ENCODE results near the gene CDH4. TPM values are rescaled to one million over a fixed set of nuclear protein-coding genes. Genes with fewer than 3 reads are reported as not detected.
A peak's percentile ranks its signal among the peaks of the same experiment; 100 is the strongest.

CDH4 gene
- total and polyA plus RNA-seq, 4 experiments from 2014 or later = 0.39 to 1.1 (median 0.41) TPM; not detected in 1

DNA sequence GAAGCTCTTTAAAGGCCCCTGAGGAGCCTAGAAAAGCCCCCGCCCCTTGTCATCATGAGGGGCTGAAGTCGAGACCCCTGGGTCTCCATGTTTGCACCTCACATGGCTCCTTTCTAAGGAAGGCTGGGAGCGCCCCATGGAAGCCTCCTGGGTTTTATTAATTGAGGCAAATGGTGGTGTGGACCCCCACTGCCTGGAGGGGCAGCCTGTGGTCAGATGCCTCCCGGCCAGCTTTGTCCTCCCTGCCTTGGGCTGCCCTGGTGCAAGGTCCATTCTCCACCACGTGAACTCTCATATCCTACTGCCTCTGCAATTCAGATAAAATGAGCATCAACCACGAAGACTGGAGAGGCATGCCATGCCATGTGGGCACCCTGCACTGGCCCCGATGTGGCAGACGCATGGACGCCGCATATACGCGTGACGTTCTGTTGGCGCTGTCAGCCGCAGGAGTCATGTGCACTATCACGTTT, 518.1 kb downstream of the CDH4 start:
- intact Hi-C loops (cut with micrococcal nuclease) = no loop called here
- no peak for DNase-seq
- Histone ChIP-seq H3K36me3 (ENCODE audit: insufficient read depth, low read length) (no peaks in the 10 kb centered on the region), H3K27me3 (ENCODE audit: insufficient read depth, low read length) (no peaks in the 10 kb centered on the region), H3K27ac (ENCODE audit: low read depth, low read length) (no peak overlapping the region), H3K9me3 (ENCODE audit: control insufficient read depth in 1 of 2, low read length in 2 of 2) (no peaks in the 10 kb centered on the region), H3K4me3 (ENCODE audit: low read length in 2 of 2) (no peak overlapping the region), H3K4me1 (ENCODE audit: insufficient read depth, low read length) (no peaks in the 10 kb centered on the region)
- Mint-ChIP-seq H3K4me1 (peaks cover 0 to 1% (median 0%) of the 10 kb centered on the region in 4 donors), H3K27ac (no peak overlapping the region), H3K36me3 (no peaks in the 10 kb centered on the region), H3K4me3 (no peak overlapping the region), H3K9me3 (peaks cover 0 to 3% (median 0%) of the 10 kb centered on the region in 8 donors), H3K27me3 (no peaks in the 10 kb centered on the region)
- POLR2A ChIA-PET (ENCODE audit: partially characterized antibody) = no interaction called here
- CTCF ChIA-PET (ENCODE audit: partially characterized antibody) = no interaction called here

DNA sequence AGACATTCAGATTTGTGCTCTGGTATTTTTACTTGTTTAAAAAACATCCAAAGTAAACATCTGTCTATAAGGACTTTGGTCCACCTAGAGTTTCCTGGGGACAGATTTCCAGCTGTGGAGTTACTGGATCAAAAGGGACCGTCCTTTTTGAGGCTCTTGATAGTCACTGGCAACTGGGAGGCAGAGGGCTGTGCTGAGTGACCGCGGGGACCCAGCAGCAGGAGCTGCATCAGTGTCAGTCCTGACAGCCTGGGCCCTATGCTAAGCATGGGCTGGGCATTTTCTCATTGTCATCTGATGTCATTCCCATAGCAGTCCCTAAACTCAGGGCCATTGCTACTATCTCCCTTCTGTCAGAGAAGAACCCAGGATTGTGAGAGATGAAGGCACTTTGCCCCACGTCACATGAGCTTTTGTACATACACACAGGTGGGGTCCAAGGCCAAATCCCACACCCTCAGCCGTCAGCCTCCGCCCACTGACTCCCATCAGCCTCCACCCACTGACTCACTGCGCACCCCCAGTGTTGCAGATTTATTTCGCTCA, 519.8 kb downstream of the CDH4 start:
- no peaks in the 10 kb centered on the region for H3K36me3 ChIP-seq (ENCODE audit: insufficient read depth, low read length)
- no peak for DNase-seq
- no peak overlapping the region for H3K27ac Mint-ChIP-seq
- no peaks in the 10 kb centered on the region for H3K9me3 ChIP-seq (ENCODE audit: control insufficient read depth in 1 of 2, low read length in 2 of 2)
- H3K27ac ChIP-seq (ENCODE audit: low read depth, low read length) = no peak overlapping the region
- no peak overlapping the region for H3K4me3 Mint-ChIP-seq
- peaks cover 0 to 3% (median 0%) of the 10 kb centered on the region in 8 donors for H3K9me3 Mint-ChIP-seq
- no peaks in the 10 kb centered on the region for H3K27me3 Mint-ChIP-seq
- intact Hi-C loops (cut with micrococcal nuclease) = no loop called here
- H3K27me3 ChIP-seq (ENCODE audit: insufficient read depth, low read length) = no peaks in the 10 kb centered on the region
- no peak overlapping the region for H3K4me3 ChIP-seq (ENCODE audit: low read length in 2 of 2)
- H3K36me3 Mint-ChIP-seq = no peaks in the 10 kb centered on the region
- ChIA-PET CTCF (ENCODE audit: partially characterized antibody) (no interaction called here), POLR2A (ENCODE audit: partially characterized antibody) (no interaction called here)
- H3K4me1 Mint-ChIP-seq = peaks cover 0 to 1% (median 0%) of the 10 kb centered on the region in 4 donors
- no peaks in the 10 kb centered on the region for H3K4me1 ChIP-seq (ENCODE audit: insufficient read depth, low read length)

DNA sequence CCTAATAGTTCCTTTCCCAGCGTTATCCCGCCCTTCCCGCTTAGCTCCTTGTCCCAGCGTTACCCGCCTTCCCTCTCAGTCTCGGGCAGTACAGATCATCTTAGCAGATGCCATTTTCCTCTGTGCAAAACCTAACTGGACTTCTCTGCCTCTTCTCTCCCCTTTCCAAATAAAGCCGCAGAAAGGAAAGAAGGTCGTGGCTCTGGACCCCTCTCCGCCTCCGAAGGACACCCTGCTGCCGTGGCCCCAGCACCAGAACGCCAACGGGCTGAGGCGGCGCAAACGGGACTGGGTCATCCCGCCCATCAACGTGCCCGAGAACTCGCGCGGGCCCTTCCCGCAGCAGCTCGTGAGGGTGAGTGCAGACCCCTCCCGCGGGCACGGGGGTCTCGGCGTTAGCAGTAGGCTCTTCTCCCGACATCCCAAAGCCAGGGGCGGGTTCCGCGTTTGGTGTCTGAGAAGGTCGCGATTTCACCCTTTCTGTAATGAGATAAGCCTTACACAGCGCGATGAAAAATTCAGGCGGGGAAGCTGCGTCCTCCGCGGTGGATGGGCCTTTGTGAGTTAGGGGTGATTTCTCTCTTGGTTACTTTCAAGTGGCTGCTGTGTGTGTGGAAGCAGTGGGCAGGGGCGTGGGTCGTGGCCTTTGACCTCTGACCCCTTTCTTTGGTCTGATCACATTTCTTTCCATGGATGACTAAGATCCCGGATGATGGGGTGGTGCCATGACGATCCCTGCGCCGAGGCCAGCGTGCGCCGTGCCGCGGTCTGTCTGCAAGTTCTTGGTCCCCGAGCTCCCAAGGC, 521.0 kb downstream of the CDH4 start:
- H3K4me3 Mint-ChIP-seq = no peak overlapping the region
- DNase-seq = no peak
- intact Hi-C loops (cut with micrococcal nuclease) = no loop called here
- H3K27ac ChIP-seq (ENCODE audit: low read depth, low read length) = no peak overlapping the region
- H3K27me3 ChIP-seq (ENCODE audit: insufficient read depth, low read length) = no peaks in the 10 kb centered on the region
- CTCF ChIA-PET (ENCODE audit: partially characterized antibody) = no interaction called here
- no peaks in the 10 kb centered on the region for H3K36me3 Mint-ChIP-seq
- peaks cover 0 to 3% (median 0%) of the 10 kb centered on the region in 8 donors for H3K9me3 Mint-ChIP-seq
- peak overlapping the region in 1 of 7 donors; percentile 52 for H3K27ac Mint-ChIP-seq
- H3K27me3 Mint-ChIP-seq = no peaks in the 10 kb centered on the region
- no peak overlapping the region for H3K4me3 ChIP-seq (ENCODE audit: low read length in 2 of 2)
- H3K9me3 ChIP-seq (ENCODE audit: control insufficient read depth in 1 of 2, low read length in 2 of 2) = no peaks in the 10 kb centered on the region
- POLR2A ChIA-PET (ENCODE audit: partially characterized antibody) = no interaction called here
- H3K4me1 Mint-ChIP-seq = peaks cover 0 to under 1% (median 0%) of the 10 kb centered on the region in 4 donors
- no peaks in the 10 kb centered on the region for H3K36me3 ChIP-seq (ENCODE audit: insufficient read depth, low read length)
- H3K4me1 ChIP-seq (ENCODE audit: insufficient read depth, low read length) = no peaks in the 10 kb centered on the region

DNA sequence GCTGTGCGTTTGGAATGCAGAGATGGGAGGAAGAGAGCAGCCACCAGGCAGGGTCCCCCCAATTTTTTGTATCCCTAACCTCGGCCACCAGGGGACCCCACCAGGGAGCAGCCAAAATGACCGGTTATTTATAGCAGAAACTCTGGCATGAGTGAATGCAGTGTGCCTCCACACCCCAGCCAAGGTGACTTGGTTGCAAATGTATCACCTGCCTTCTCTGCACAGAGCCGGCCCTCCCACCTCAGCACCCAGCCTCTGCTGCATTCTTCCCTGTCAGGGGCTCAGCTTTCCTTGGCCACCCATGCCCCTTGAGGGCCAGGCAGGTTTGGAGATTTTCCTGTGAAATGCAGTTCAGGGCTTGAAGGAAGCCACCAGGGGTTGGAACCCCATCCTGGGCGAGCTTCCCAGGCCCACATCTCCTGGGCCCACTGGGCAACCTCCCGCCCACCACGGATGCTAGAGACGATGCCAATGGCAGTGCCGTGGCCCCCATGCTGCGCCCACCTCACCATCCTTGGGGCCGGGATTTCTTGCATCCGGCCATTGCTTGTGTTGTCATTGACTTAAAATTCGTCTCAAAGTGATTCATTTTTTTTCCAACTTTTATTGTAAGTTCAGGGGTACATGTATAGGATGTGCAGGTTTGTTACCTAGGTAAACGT, 522.0 kb downstream of the CDH4 start:
- H3K4me3 ChIP-seq (ENCODE audit: low read length in 2 of 2) = no peak overlapping the region
- no peak for DNase-seq
- H3K27me3 Mint-ChIP-seq = no peaks in the 10 kb centered on the region
- no peaks in the 10 kb centered on the region for H3K36me3 Mint-ChIP-seq
- H3K9me3 ChIP-seq (ENCODE audit: control insufficient read depth in 1 of 2, low read length in 2 of 2) = no peaks in the 10 kb centered on the region
- no peaks in the 10 kb centered on the region for H3K4me1 ChIP-seq (ENCODE audit: insufficient read depth, low read length)
- H3K27me3 ChIP-seq (ENCODE audit: insufficient read depth, low read length) = no peaks in the 10 kb centered on the region
- POLR2A ChIA-PET (ENCODE audit: partially characterized antibody) = no interaction called here
- H3K9me3 Mint-ChIP-seq = peaks cover 0 to 6% (median 0%) of the 10 kb centered on the region in 8 donors
- H3K4me3 Mint-ChIP-seq = no peak overlapping the region
- no peaks in the 10 kb centered on the region for H3K4me1 Mint-ChIP-seq
- intact Hi-C loops (cut with micrococcal nuclease) = no loop called here
- H3K27ac Mint-ChIP-seq = no peak overlapping the region
- no peaks in the 10 kb centered on the region for H3K36me3 ChIP-seq (ENCODE audit: insufficient read depth, low read length)
- no peak overlapping the region for H3K27ac ChIP-seq (ENCODE audit: low read depth, low read length)
- CTCF ChIA-PET (ENCODE audit: partially characterized antibody) = no interaction called here

DNA sequence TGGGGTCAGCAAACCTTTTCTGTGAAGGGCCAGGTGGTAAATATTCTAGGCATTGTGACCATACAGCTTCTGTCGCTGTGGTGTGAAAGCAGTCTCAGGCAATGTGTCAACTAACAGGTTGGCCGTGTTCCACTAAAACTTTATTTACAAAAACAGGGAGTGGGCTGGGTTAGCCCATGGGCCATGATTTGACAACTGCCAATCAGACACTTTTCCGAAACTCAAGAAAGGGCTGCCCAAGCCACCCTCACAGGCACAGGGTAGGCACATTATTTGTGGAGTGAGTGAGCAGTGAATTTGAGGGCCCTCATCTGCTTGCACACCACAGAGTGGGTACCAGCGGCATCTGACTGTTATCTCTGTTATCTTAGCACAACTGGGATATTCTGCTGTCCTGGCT, 523.4 kb downstream of the CDH4 start:
- H3K9me3 Mint-ChIP-seq = peaks cover 0 to 10% (median 0%) of the 10 kb centered on the region in 8 donors

DNA sequence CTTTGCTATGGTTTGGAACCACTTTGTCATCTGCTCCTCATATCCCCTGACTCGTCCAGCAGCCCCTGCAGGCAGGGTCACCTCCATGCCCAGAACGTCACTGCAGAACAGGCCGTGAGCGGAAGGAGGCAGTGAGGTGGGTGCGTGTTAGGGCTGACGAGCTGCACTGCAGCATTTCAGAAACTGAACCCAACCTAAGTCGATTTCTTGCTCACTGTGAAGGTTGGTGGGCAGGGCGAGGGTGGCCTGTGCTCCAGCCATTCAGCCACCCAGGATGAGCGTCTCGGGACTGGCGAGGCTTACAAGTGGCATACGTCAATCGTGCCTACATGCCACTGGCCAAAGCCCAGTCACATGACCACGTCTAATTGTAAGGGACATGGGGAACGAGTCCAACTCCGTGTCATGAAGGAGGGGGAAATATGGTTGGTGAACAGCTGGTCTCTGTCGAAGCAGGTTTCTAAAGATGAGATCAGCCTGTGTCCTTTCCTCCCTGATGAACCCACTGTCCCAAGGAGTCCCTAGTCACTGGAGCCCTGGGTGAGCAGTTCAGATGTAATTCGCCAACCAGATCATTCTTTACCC, 524.5 kb downstream of the CDH4 start:
- Histone ChIP-seq H3K4me3 (ENCODE audit: low read length in 2 of 2) (no peak overlapping the region), H3K36me3 (ENCODE audit: insufficient read depth, low read length) (no peaks in the 10 kb centered on the region), H3K4me1 (ENCODE audit: insufficient read depth, low read length) (no peaks in the 10 kb centered on the region), H3K9me3 (ENCODE audit: control insufficient read depth in 1 of 2, low read length in 2 of 2) (no peaks in the 10 kb centered on the region), H3K27ac (ENCODE audit: low read depth, low read length) (no peak overlapping the region), H3K27me3 (ENCODE audit: insufficient read depth, low read length) (no peaks in the 10 kb centered on the region)
- POLR2A ChIA-PET (ENCODE audit: partially characterized antibody) = no interaction called here
- Mint-ChIP-seq H3K4me1 (no peaks in the 10 kb centered on the region), H3K4me3 (no peak overlapping the region), H3K36me3 (no peaks in the 10 kb centered on the region), H3K27ac (no peak overlapping the region), H3K9me3 (peaks cover under 1 to 22% (median 7%) of the 10 kb centered on the region in 8 donors), H3K27me3 (peaks cover 0 to under 1% of the 10 kb centered on the region in 2 donors)
- CTCF ChIA-PET (ENCODE audit: partially characterized antibody) = no interaction called here
- intact Hi-C loops (cut with micrococcal nuclease) = no loop called here
- no peak for DNase-seq

More for the DNA sequence above, 523.4 kb downstream of the CDH4 start:
- no peak for DNase-seq
- Mint-ChIP-seq H3K4me1 (no peaks in the 10 kb centered on the region), H3K4me3 (no peak overlapping the region), H3K36me3 (no peaks in the 10 kb centered on the region), H3K27me3 (no peaks in the 10 kb centered on the region), H3K27ac (no peak overlapping the region)
- Histone ChIP-seq H3K4me3 (ENCODE audit: low read length in 2 of 2) (no peak overlapping the region), H3K27ac (ENCODE audit: low read depth, low read length) (no peak overlapping the region), H3K9me3 (ENCODE audit: control insufficient read depth in 1 of 2, low read length in 2 of 2) (no peaks in the 10 kb centered on the region), H3K36me3 (ENCODE audit: insufficient read depth, low read length) (no peaks in the 10 kb centered on the region), H3K4me1 (ENCODE audit: insufficient read depth, low read length) (no peaks in the 10 kb centered on the region), H3K27me3 (ENCODE audit: insufficient read depth, low read length) (no peaks in the 10 kb centered on the region)
- ChIA-PET CTCF (ENCODE audit: partially characterized antibody) (no interaction called here), POLR2A (ENCODE audit: partially characterized antibody) (no interaction called here)
- intact Hi-C loops (cut with micrococcal nuclease) = no loop called here

DNA sequence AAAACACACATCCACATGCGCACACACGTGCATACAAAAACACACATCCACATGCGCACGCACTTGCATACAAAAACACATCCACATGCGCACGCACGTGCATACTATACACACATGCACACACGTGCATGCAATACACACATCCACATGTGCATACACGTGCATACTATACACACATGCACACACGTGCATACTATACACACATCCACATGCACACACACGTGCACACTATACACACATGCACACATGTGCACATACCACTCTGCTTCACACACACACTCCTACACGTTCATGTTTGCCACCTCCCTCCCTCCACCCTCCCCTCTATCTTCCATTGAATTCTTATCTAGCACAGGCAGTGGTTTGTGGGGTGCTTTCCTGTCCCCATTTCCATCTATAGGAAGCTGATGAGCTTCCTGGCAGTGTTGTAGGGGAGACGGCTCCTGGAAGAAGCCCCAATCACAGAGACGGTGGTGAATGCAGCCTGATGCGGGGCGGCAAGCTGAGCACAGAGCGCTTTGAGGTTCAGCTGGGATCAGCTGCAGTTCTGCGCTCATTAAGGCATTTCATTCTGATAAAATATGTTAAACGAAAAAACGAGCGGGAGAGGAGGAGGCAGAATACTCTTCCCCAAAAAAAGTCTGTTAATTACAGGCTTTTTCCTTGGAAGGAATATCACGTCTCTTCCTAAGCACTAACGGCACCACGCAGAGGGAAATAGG, 525.9 kb downstream of the CDH4 start:
- Histone ChIP-seq H3K4me3 (ENCODE audit: low read length in 2 of 2) (no peak overlapping the region), H3K9me3 (ENCODE audit: control insufficient read depth in 1 of 2, low read length in 2 of 2) (no peaks in the 10 kb centered on the region), H3K27ac (ENCODE audit: low read depth, low read length) (no peak overlapping the region), H3K4me1 (ENCODE audit: insufficient read depth, low read length) (no peaks in the 10 kb centered on the region), H3K36me3 (ENCODE audit: insufficient read depth, low read length) (no peaks in the 10 kb centered on the region), H3K27me3 (ENCODE audit: insufficient read depth, low read length) (no peaks in the 10 kb centered on the region)
- intact Hi-C loops (cut with micrococcal nuclease) = no loop called here
- no peaks in the 10 kb centered on the region for H3K4me1 Mint-ChIP-seq
- H3K9me3 Mint-ChIP-seq = peaks cover 2 to 28% (median 13%) of the 10 kb centered on the region in 8 donors
- H3K27me3 Mint-ChIP-seq = peaks cover 0 to 2% of the 10 kb centered on the region in 2 donors
- no peak for DNase-seq
- POLR2A ChIA-PET (ENCODE audit: partially characterized antibody) = no interaction called here
- H3K27ac Mint-ChIP-seq = no peak overlapping the region
- CTCF ChIA-PET (ENCODE audit: partially characterized antibody) = no interaction called here
- no peaks in the 10 kb centered on the region for H3K36me3 Mint-ChIP-seq
- H3K4me3 Mint-ChIP-seq = no peak overlapping the region
